Amygdala (tissue), 56 donors: ENCODE results near the gene EHBP1.

Experiments
- DNase-seq, 56 donors: peaks; one replicate each; lab custom pipeline; 2025; lab: John Stamatoyannopoulos, UW

Gene EHBP1

GRCh38 chr2:63092401-63092800 lies 386.9 kb downstream of the EHBP1 start:
- DNase-seq: no peak

DNA sequence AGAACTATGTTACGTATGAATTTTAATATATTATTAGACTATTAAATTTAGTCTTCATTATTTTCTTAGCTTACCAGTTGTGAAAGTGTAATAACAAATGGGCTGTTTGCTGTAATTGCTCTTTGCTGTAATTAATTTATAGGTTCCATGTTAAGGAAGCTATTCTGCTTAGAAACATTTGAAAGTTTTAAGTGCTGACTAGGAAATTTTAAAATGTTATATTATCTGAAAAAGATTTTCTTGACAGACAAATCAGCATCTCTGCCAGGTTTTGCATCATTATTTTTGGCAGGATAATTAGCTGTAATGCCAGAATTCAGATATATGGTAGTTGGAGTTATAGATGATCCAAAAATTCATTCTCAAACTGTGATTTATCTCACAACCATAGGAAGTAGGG lies 387.3 kb downstream of the EHBP1 start:
- DNase-seq: no peak

GRCh38 chr2:63093502-63093901 lies 388.0 kb downstream of the EHBP1 start:
- DNase-seq: no peak
